GM23338 (cell line): ENCODE measurements around the gene PARP8.

Experiments
- CREB1 ChIP-seq: fragments of 250-450 bp; sonication (Bioruptor Pico); IDR thresholded peaks from 2 replicates; pipeline ENCODE4 v1.5.0; 2020; ENCODE audit warnings: low read depth, mild to moderate bottlenecking, moderate library complexity
- CTCF ChIP-seq, 2 experiments: fragments of 200-600 bp in 1 of 2; sonication (generic) in 1 of 2; conservative IDR thresholded peaks; 2 replicates each; pipeline versions ENCODE4 v1.5.1 to v1.6.1; 2016 to 2017; ENCODE audit warnings: antibody characterized with exemption in 2 of 2, low read depth in 2 of 2, mild to moderate bottlenecking in 2 of 2, moderate library complexity in 1 of 2
- EZH2 ChIP-seq: fragments of 200-600 bp; sonication (generic); IDR thresholded peaks from one replicate; pipeline ENCODE4 v1.8.0; 2017; ENCODE audit warnings: antibody characterized with exemption, mild to moderate bottlenecking, low read depth; ENCODE audit not compliant: unreplicated experiment
- EZH2phosphoT487 ChIP-seq: fragments of 200-600 bp; sonication (generic); IDR thresholded peaks from one replicate; pipeline ENCODE4 v1.8.1; 2018; ENCODE audit warnings: antibody characterized with exemption; ENCODE audit not compliant: unreplicated experiment
- JUNB ChIP-seq: IDR thresholded peaks from one replicate; pipeline ENCODE4 v1.6.1; 2016; ENCODE audit warnings: antibody characterized with exemption; ENCODE audit not compliant: unreplicated experiment
- POLR2AphosphoS5 ChIP-seq: IDR thresholded peaks from 2 replicates; pipeline ENCODE4 v1.6.1; 2016; ENCODE audit warnings: antibody characterized with exemption, low read depth
- REST ChIP-seq: IDR thresholded peaks from one replicate; pipeline ENCODE4 v1.6.1; 2018; ENCODE audit warnings: antibody characterized with exemption; ENCODE audit not compliant: unreplicated experiment

GRCh38 chr5:50770441-50770840, 104.0 kb downstream of the PARP8 start:
- TF ChIP-seq EZH2 (no peak), CTCF (conservative IDR thresholded peaks at IDR 0.05; ENCODE audit: low read depth in 2 of 2) (no peak), CREB1 (no peak), REST (no peak), POLR2AphosphoS5 (no peak), EZH2phosphoT487 (no peak), JUNB (no peak)
